Body of pancreas (tissue), 4 donors: ENCODE data around the gene MICAL2.

Experiments
- POLR2A ChIP-seq, 3 donors: fragments of 450-650 bp; IDR thresholded peaks; one replicate each; pipeline ENCODE4 v1.6.1; 2016; ENCODE audit warnings: antibody characterized with exemption in 3 of 3, mild to moderate bottlenecking in 2 of 3
- TF ChIP-seq, protein P1 (sequence below), 7 experiments: fragments of 450-650 bp in 4 of 7; fragments of 200-600 bp in 3 of 7; sonication (generic) in 3 of 7; IDR thresholded peaks; one replicate each; pipeline ENCODE4 v1.5.1; 2016 to 2019; ENCODE audit warnings: antibody characterized with exemption in 7 of 7

DNA sequence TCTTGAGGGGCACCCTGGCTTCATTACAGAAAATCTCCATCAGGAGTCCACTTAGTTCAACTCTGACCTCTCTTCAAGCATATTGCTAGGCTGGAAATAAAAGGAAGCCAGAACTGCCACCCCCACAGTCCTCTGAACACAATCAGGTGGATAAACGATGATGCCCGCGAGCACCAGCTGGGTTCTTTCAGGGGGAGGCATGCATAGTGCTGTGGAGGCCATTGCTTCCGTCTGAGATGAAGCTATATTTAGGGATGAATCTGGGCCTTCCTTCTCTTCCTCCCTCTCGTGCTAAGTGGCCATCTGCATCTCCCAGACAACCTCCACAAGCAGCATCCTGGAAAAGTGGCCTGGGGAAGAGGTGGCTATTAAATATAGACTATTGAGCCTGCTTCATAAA, 3.9 kb upstream of the MICAL2 start:
- TF ChIP-seq, protein P1, sequence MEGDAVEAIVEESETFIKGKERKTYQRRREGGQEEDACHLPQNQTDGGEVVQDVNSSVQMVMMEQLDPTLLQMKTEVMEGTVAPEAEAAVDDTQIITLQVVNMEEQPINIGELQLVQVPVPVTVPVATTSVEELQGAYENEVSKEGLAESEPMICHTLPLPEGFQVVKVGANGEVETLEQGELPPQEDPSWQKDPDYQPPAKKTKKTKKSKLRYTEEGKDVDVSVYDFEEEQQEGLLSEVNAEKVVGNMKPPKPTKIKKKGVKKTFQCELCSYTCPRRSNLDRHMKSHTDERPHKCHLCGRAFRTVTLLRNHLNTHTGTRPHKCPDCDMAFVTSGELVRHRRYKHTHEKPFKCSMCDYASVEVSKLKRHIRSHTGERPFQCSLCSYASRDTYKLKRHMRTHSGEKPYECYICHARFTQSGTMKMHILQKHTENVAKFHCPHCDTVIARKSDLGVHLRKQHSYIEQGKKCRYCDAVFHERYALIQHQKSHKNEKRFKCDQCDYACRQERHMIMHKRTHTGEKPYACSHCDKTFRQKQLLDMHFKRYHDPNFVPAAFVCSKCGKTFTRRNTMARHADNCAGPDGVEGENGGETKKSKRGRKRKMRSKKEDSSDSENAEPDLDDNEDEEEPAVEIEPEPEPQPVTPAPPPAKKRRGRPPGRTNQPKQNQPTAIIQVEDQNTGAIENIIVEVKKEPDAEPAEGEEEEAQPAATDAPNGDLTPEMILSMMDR (IDR thresholded peaks at IDR 0.05) = no peak
- no peak for TF ChIP-seq POLR2A (IDR thresholded peaks at IDR 0.05)
